ENCODE results near the gene HDAC7. TPM values are rescaled to one million over a fixed set of nuclear protein-coding genes. Genes with fewer than 3 reads are reported as not detected.

The HDAC7 gene
- total RNA-seq, 2 experiments from 2014 or later = 373 to 382 TPM

DNA sequence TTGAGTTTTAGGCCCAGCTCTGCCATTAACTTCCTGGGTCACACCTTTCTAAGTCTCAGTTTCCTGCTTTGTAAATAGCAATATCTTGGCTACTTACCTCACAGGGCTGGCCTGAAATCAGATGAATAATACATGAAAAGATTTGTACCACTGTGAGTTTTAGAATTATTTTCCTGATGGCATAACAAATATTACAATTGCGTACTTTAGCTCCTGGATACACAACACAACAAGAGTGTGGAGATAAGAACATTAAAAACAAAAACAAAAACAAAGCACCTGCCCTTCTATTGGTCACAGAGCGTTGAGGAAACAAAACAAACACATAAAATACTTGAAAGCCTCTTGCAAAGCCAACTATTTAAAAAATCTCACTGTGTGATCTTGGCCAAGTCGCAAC lies 4.9 kb upstream of the HDAC7 start:
- CTCF ChIA-PET = interaction anchor here (1.9 to 19.7 kb wide), 2 partner anchors 13 to 19 kb away, joined by 17 to 624 read pairs; no protein-coding TSS in a partner anchor
- Mint-ChIP-seq H3K27me3 (no peaks in the 10 kb centered on the region), H3K4me3 (no peak overlapping the region), H3K27ac (peak overlapping the region; percentile 92), H3K4me1 (ENCODE audit: low read depth) (peaks cover 85% of the 10 kb centered on the region), H3K9me3 (no peaks in the 10 kb centered on the region), H3K36me3 (ENCODE audit: low read depth) (peaks cover 4% of the 10 kb centered on the region)
- no peak for TF ChIP-seq CTCF (IDR thresholded peaks at IDR 0.05)
- POLR2A ChIA-PET = interaction anchor here (1.1 to 21.6 kb wide), 3 partner anchors 8 to 20 kb away, joined by 3 to 904 read pairs (median 4); partner anchors contain the start of gene HDAC7
- no peak for ATAC-seq
- intact Hi-C loops (cut with micrococcal nuclease) = no loop called here
- no peak for DNase-seq

DNA sequence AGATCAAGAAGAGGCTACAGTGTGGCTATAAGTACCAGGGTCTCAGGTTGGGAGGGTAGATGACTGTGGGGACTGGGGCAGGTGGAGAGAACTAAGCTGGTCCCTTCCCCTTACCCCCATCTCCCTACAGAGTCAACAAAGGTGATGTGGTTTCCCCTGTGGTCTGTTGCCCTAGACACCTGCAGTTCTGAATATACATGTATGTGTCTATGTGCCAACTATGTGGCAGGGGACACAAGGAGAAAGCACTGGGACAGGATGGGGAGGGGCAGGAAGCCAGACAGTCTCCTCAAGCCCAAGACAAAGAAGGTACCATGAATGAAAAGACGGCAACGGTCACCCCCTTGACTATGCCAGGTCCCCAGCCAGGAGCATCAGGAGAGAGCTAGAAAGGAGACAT lies 4.5 kb upstream of the HDAC7 start:
- Mint-ChIP-seq H3K27ac (peak overlapping the region; percentile 92), H3K36me3 (ENCODE audit: low read depth) (peaks cover 4% of the 10 kb centered on the region), H3K4me1 (ENCODE audit: low read depth) (peaks cover 80% of the 10 kb centered on the region), H3K27me3 (no peaks in the 10 kb centered on the region), H3K9me3 (no peaks in the 10 kb centered on the region), H3K4me3 (no peak overlapping the region)
- DNase-seq (peak; percentile 63), ATAC-seq (peak; percentile 22)
- ChIA-PET CTCF (interaction anchor here (1.9 to 19.7 kb wide), 2 partner anchors 14 to 19 kb away, joined by 17 to 624 read pairs; no protein-coding TSS in a partner anchor), POLR2A (interaction anchor here (1.1 to 21.6 kb wide), 3 partner anchors 9 to 20 kb away, joined by 3 to 904 read pairs (median 4); partner anchors contain the start of gene HDAC7)
- no peak for TF ChIP-seq CTCF (IDR thresholded peaks at IDR 0.05)
- intact Hi-C loops (cut with micrococcal nuclease) = no loop called here

DNA sequence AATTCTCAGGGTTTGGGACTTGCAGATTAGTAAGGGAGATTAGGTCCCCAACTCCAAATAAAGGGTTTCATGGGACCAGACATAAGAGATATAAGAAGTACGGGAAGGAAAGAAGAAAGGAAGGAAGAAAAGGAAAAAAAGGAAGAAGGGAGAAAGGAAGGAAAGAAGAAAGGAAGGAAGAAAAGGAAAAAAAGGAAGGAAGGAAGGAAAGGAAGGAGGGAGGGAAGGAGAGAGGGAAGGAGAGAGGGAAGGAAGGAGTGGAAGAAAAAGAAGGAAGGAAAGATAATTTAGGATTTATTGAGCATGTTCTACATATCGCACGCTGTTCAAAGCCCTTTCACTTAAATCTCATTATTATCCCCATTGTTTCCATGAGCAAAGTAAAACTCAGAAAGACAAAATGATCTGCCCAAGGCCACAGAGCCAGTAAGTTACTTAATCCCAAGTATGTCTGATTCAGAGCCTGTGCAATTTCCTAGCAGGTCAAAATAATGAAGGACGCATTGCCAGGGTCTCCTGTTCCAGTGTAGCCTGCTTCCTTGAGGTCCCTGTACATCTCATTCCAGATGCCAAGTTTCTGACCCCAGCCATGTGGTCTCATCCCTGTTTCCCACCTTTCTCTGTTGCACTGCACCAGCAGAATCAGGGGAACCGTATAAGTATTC lies 3.9 kb upstream of the HDAC7 start:
- H3K4me1 Mint-ChIP-seq (ENCODE audit: low read depth) = peaks cover 74% of the 10 kb centered on the region
- H3K4me3 Mint-ChIP-seq = no peak overlapping the region
- CTCF ChIA-PET = interaction anchor here (1.2 to 7.3 kb wide), 4 partner anchors 10 to 57 kb away, joined by 5 to 240 read pairs (median 16); no protein-coding TSS in a partner anchor
- no peaks in the 10 kb centered on the region for H3K27me3 Mint-ChIP-seq
- peaks cover 10% of the 10 kb centered on the region for H3K36me3 Mint-ChIP-seq (ENCODE audit: low read depth)
- peak overlapping the region; percentile 92 for H3K27ac Mint-ChIP-seq
- no peak for TF ChIP-seq CTCF (IDR thresholded peaks at IDR 0.05)
- ATAC-seq = no peak
- intact Hi-C loops (cut with micrococcal nuclease) = no loop called here
- no peaks in the 10 kb centered on the region for H3K9me3 Mint-ChIP-seq
- POLR2A ChIA-PET = interaction anchor here (0.6 to 37.9 kb wide), 5 partner anchors 9 to 370 kb away, joined by 3 to 904 read pairs (median 81); partner anchors contain the start of gene HDAC7
- DNase-seq = no peak

GRCh38 chr12:47822863-47823262 lies 3.2 kb upstream of the HDAC7 start:
- no peaks in the 10 kb centered on the region for H3K9me3 Mint-ChIP-seq
- CTCF ChIA-PET = interaction anchor here (1.1 to 7.3 kb wide), 6 partner anchors 10 to 79 kb away, joined by 3 to 240 read pairs (median 10); no protein-coding TSS in a partner anchor
- peak overlapping the region; percentile 92 for H3K27ac Mint-ChIP-seq
- no peak for ATAC-seq
- H3K36me3 Mint-ChIP-seq (ENCODE audit: low read depth) = peaks cover 17% of the 10 kb centered on the region
- no peak overlapping the region for H3K4me3 Mint-ChIP-seq
- peaks cover 67% of the 10 kb centered on the region for H3K4me1 Mint-ChIP-seq (ENCODE audit: low read depth)
- no peak for DNase-seq
- intact Hi-C loops (cut with micrococcal nuclease) = no loop called here
- no peaks in the 10 kb centered on the region for H3K27me3 Mint-ChIP-seq
- POLR2A ChIA-PET = interaction anchor here (0.6 to 37.9 kb wide), 4 partner anchors 9 to 371 kb away, joined by 3 to 904 read pairs (median 45); no protein-coding TSS in a partner anchor
- no peak for TF ChIP-seq CTCF (IDR thresholded peaks at IDR 0.05)

DNA sequence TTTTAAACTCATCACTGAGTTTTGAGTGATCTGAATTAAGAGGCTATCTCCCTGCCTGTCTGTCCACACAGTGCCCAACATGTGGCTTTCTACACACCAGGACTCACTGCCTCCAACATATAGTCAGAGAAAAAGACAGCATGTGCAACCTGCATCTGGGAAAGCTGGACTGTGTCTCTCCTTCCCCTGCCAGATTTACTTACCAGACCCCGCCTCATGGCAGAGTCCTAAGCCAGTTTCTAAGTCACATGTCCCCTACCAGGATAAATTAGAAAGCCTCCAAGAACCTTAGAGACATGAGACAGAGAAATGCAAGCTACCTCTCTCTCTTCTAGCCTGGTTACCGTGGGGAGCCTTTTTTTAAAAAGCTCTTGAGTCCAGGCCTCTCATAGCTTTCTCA lies 2.7 kb upstream of the HDAC7 start:
- ChIA-PET CTCF (interaction anchor here (1.1 to 7.3 kb wide), 6 partner anchors 9 to 79 kb away, joined by 3 to 240 read pairs (median 10); no protein-coding TSS in a partner anchor), POLR2A (interaction anchor here (1.4 to 37.9 kb wide), 3 partner anchors 9 to 15 kb away, joined by 9 to 904 read pairs (median 81); no protein-coding TSS in a partner anchor)
- no peak for ATAC-seq
- Mint-ChIP-seq H3K36me3 (ENCODE audit: low read depth) (peaks cover 21% of the 10 kb centered on the region), H3K4me1 (ENCODE audit: low read depth) (peaks cover 65% of the 10 kb centered on the region), H3K27me3 (no peaks in the 10 kb centered on the region), H3K27ac (peak overlapping the region; percentile 92), H3K9me3 (no peaks in the 10 kb centered on the region), H3K4me3 (no peak overlapping the region)
- DNase-seq = no peak
- TF ChIP-seq CTCF (IDR thresholded peaks at IDR 0.05) = no peak
- intact Hi-C loops (cut with micrococcal nuclease) = no loop called here

All from activated CD8-positive, alpha-beta T cell treated with anti-CD3 and anti-CD28 coated beads for 36 hours (primary cell).